Posterior cingulate gyrus (tissue), 11 donors: ENCODE data around the gene TBC1D10B.
"Not testable (repeated sequence)": the region's sequence is repeated elsewhere in the genome, so short reads cannot be mapped to it uniquely, and the experiment has no call there.

Experiments
- DNase-seq, 10 donors: peaks; one replicate each; pipeline versions ENCODE4 v3.0.0 to v3.0.0-alpha.2; 2020 to 2021; ENCODE audit warnings: mixed read lengths in 3 of 10
- intact Hi-C: fragments of 100-400 bp; cut with DNase I; formaldehyde crosslinking; loops from one replicate; pipeline ENCODE4 v1.15.1; 2023

The TBC1D10B gene

GRCh38 chr16:30397776-30398660 is 27.7 kb upstream of the TBC1D10B start:
- no peak for DNase-seq
- intact Hi-C loops = loop anchor here (5.0 kb wide), 1 partner anchor 51 kb away; no protein-coding TSS in a partner anchor

- DNase-seq = no peak
- intact Hi-C loops = loop anchor here (5.0 kb wide), 1 partner anchor 50 kb away; no protein-coding TSS in a partner anchor
Observed at GRCh38 chr16:30397056-30397455, 26.8 kb upstream of the TBC1D10B start.

- DNase-seq = not testable (repeated sequence)
- intact Hi-C loops = loop anchor here (5.0 kb wide), 1 partner anchor 49 kb away; no protein-coding TSS in a partner anchor
Observed at GRCh38 chr16:30396627-30397026, 26.3 kb upstream of the TBC1D10B start.

GRCh38 chr16:30395992-30396585 is 25.8 kb upstream of the TBC1D10B start:
- DNase-seq = no peak
- intact Hi-C loops = loop anchor here (1.0 to 5.0 kb wide), 3 partner anchors 11 to 49 kb away; partner anchors contain the start of gene ZNF771

- peak; percentile 74 to 99 (median 90) for DNase-seq
- intact Hi-C loops = loop anchor here (1.0 to 5.0 kb wide), 3 partner anchors 12 to 48 kb away; partner anchors contain the start of gene ZNF771
Observed at GRCh38 chr16:30395155-30395991, 25.1 kb upstream of the TBC1D10B start, which contains the start of gene ZNF48. TSS of gene ZNF48 (plus strand) at chr16:30395420. CDS start at chr16:30395795, 375 bp downstream.

GRCh38 chr16:30394592-30395154 is 24.4 kb upstream of the TBC1D10B start:
- DNase-seq = no peak
- intact Hi-C loops = loop anchor here (1.0 to 5.0 kb wide), 3 partner anchors 13 to 47 kb away; partner anchors contain the start of gene ZNF771

- DNase-seq = no peak
- intact Hi-C loops = no loop called here
Observed at GRCh38 chr16:30383521-30383920, 13.2 kb upstream of the TBC1D10B start.

- intact Hi-C loops = no loop called here
Observed at GRCh38 chr16:30382111-30382881, 12.0 kb upstream of the TBC1D10B start, which contains the start of gene SEPTIN1. TSS of gene SEPTIN1 (minus strand) at chr16:30382561. CDS start at chr16:30382542, 19 bp downstream.

GRCh38 chr16:30381291-30382041 is 11.2 kb upstream of the TBC1D10B start:
- intact Hi-C loops = no loop called here
- peak in 1 of 10 donors; percentile 25 for DNase-seq

More at GRCh38 chr16:30382111-30382881, 12.0 kb upstream of the TBC1D10B start, which contains the start of gene SEPTIN1:
- DNase-seq = peak in 1 of 10 donors; percentile 35

GRCh38 chr16:30380803-30381208 is 10.5 kb upstream of the TBC1D10B start:
- peak in 1 of 10 donors; percentile 18 for DNase-seq
- intact Hi-C loops = no loop called here

- peak in 1 of 10 donors; percentile 4 for DNase-seq
- intact Hi-C loops = no loop called here
Observed at GRCh38 chr16:30380072-30380802, 9.9 kb upstream of the TBC1D10B start.

GRCh38 chr16:30379158-30379783 is 9.0 kb upstream of the TBC1D10B start:
- DNase-seq = no peak
- intact Hi-C loops = loop anchor here (2.0 kb wide), 1 partner anchor 16 kb away; the partner anchor contains the start of gene ZNF48

GRCh38 chr16:30378236-30379157 is 8.2 kb upstream of the TBC1D10B start:
- peak; percentile 99 to 100 (median 100) for DNase-seq
- intact Hi-C loops = loop anchor here (2.0 kb wide), 1 partner anchor 16 kb away; the partner anchor contains the start of gene ZNF48

GRCh38 chr16:30377812-30378235 is 7.5 kb upstream of the TBC1D10B start:
- intact Hi-C loops = loop anchor here (2.0 kb wide), 1 partner anchor 17 kb away; the partner anchor contains the start of gene ZNF48
- peak; percentile 87 to 99 (median 94) for DNase-seq

GRCh38 chr16:30377050-30377811 is 6.9 kb upstream of the TBC1D10B start:
- no peak for DNase-seq
- intact Hi-C loops = no loop called here
